Activated CD8-positive, alpha-beta memory T cell treated with anti-CD3 and anti-CD28 coated beads, Interleukin-2, amount 50 U/mL, for 24 hours (primary cell): ENCODE measurements around the gene MEOX2.

Source experiments
- DNase-seq: peaks from one replicate; pipeline ENCODE4 v3.0.0-alpha.2; 2020; ENCODE audit errors: extremely low read depth

Gene MEOX2

DNA sequence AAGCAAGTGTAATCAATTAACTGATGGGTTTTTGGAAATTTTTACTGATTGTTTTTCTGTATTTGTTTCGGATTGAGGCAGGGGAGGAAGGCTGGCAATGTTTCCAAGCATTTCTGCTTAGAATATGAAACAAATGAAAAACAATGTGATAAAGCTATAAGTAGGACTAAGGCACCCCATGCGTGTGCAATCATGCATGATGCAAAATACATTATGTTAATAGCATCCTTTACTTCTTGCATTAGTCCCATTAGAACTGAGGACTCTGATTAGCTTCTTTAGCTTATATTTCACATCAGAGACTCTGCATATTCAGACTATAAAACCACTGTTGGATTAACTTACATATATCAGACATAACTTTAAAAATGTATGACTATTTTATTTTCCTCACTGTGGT is 76.0 kb downstream of the MEOX2 start:
- DNase-seq, result no peak

DNA sequence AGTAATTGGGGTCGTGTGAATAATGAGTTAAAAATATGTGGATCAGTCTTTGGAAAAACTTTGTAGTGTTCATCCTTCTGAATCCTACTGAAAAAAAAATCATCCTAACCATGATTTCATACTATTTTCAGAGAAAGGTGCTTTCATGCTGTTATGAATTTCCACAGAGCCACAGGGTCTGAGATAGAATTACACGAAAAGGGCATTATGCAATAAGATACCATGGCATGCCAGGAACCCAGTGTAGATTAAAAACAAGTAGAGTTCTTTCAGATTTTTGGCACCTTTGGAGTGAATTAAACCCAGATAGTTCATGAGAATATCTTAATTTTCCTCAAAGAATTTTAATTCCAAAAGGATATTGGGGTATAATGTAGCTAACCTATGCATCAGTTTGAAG is 77.2 kb downstream of the MEOX2 start:
- DNase-seq, result no peak

DNA sequence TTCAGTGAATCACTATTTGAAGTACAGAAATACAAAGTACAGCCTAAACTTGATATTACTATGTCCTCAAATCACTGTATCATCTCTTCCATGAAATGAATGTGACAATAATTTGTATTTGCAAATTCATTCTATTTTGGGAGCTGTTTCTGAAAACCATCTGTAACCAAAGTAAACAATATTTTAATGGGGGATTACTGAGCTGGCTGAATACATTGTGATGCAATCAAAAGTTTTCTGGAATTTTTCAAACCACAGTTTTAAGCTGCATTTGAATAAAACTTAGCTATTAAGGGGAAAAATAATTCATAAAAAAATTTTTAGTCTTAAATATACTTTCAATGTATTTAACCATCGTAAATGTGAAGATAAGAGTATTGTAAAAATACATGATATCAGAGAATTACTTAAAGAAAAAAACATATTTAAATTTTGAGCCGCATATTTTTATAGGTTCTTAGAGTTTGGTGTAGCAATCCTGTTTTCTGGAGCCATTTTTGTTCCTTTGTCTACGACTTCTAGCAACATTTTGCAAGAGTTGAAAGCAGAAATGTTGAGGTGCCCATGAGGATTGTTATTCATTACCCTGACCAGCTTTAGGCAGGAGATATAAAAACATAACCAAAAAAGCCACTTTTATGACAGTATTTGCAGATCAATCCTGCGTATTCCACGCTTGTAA is 78.8 kb downstream of the MEOX2 start:
- DNase-seq, result no peak

- DNase-seq, result no peak
Observed at GRCh38 chr7:15606561-15606960, 79.9 kb downstream of the MEOX2 start.

DNA sequence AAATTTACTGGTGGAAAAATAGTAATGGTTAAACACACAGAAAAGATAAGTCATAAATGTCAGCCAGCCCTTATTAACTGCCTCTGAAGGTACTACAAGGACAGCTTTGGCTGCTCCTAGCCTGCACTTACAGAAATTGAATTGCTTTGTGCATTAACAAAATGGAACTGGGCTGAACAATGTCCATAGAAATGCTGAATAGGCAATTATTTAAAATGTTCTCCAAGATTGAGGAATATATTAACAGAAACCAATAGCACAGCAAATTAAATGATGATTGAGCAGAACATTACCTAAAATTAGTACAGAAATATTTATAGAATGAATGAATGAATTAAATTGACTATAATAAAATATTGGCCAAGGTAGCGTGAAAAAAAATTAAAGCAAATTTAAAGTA is 82.3 kb downstream of the MEOX2 start:
- DNase-seq, result no peak

DNA sequence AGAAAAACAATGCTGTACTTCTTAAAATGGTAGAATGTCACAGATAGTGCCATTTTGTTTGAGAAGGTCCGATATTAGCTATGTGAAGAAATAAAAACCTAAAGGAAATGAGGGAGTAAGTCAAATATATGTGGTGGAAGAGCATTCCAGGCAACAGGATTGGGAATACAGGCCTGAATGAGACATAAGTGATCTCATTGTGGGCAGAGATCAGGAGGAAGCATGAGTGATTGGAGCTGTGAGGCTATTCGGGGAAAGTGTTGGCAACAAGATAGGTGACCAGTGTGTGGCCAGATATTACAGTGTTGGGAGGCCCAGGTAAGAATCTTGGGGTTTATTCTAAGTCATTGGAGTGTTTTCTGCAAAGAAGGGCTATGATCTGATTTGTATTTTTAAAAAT is 83.4 kb downstream of the MEOX2 start:
- no peak for DNase-seq

DNA sequence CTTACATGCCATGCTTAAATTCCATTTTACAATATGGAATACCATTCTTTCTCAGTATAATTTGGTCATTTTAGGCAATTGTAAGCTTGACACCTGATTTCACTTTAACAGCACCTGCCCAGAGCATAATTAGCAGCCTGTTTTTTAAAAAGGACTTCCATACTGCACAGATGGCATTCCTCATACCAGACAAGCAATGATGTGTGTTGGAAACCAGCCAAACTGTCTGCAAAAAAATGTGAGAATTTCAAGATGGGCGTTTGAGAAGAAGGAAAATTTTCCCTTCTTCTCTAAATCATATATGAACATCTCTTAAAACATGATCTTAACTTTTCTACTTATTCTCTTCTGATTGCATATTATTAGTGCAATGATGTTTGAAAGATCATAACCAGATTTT is 84.2 kb downstream of the MEOX2 start:
- DNase-seq, result no peak

DNA sequence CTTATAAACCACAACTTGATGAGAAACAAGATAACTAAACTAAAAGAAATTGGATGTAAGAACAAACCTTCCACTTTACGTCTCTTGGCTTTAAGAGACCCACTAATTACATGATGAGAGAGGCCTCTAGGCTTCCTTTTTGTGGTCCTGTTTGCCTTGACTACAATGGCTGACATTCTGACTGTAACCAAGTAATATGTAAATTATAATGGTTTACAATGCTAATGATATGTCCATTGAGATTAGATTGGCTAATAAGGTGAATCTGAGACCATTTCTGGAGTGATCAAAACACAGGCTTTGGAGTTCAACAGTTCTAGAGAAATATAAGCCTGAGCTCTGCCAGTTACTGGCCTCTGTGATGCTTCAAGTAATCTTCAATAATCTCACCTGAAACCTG is 85.3 kb downstream of the MEOX2 start:
- no peak for DNase-seq

DNA sequence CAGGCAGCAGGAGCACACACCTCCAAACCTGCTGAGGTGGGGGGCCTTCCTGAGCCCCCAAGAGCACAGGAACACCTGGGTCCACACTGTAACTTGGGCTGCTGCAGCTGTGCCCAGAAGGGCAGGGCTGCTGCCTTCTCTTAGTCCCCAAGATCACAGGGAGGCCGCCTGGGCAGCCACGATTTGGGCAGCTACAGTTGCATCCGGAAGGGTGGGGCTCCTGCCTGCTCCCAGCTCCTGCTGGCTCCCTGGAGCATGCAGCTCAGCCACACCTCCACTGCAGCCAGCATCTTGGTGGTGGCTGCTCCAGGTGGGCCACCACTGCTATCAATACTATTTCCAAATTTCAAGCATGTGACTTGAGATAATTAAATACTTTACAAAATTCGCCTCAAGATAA is 86.2 kb downstream of the MEOX2 start:
- DNase-seq, result no peak

GRCh38 chr7:15594461-15594860 is 92.0 kb downstream of the MEOX2 start:
- DNase-seq, result no peak

DNA sequence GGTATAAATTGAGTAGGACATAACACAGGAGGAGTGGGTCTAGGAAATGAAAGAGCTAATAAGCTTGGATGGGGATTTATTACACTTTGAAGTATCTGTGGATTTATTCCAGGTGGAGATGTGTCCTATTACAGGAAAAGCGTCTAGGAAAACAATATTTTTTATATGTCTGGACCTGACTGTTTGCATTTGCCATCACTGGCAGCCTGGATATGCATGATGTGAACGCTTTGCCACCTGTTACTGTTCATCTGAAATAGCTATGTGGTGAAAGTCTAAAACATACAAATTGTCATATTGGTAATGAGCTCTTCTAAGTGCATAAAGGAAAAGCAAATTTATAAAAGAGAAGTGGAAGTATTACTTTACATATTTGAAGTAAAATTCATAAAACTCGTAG is 93.1 kb downstream of the MEOX2 start:
- DNase-seq, result no peak

- DNase-seq, result no peak
Observed at GRCh38 chr7:15586266-15586665, 100.2 kb downstream of the MEOX2 start.

DNA sequence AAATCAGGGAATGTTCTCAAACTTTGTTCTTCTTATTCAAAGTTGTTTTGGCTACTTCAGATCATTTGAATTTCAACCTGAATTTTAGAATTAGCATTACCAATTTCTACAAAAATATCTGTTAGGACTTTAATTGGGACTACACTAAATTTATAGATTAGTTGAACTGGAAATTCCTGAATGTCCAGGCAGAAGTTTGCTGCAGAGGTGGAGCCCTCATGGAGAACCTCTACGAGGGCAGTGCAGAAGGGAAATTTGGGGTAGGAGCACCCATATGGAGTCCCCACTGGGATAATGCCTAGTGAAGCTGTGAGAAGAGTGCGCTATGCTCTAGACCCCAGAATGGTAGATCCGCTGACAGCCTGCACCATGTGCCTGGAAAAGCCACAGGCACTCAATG is 101.9 kb downstream of the MEOX2 start:
- DNase-seq, result no peak

DNA sequence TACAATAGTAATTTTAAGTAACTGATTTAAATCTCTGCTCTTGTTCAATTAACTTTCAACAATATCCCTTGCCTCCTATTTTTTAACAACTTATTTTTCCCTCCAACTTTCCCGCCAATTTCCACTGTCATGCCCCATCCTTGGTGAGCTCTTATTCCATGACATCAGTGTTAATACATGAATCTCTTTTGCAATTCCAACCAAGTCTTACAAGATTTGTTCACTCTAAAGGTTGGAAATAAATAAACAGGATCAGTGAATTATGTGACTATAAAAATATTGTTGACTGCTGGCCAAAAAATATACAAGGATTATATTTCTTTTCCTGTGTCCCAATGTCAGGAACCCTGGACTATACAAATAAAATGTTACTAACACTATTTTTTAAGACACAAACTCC is 103.7 kb downstream of the MEOX2 start:
- no peak for DNase-seq

- no peak for DNase-seq
Observed at GRCh38 chr7:15581352-15581951, 105.0 kb downstream of the MEOX2 start.

DNA sequence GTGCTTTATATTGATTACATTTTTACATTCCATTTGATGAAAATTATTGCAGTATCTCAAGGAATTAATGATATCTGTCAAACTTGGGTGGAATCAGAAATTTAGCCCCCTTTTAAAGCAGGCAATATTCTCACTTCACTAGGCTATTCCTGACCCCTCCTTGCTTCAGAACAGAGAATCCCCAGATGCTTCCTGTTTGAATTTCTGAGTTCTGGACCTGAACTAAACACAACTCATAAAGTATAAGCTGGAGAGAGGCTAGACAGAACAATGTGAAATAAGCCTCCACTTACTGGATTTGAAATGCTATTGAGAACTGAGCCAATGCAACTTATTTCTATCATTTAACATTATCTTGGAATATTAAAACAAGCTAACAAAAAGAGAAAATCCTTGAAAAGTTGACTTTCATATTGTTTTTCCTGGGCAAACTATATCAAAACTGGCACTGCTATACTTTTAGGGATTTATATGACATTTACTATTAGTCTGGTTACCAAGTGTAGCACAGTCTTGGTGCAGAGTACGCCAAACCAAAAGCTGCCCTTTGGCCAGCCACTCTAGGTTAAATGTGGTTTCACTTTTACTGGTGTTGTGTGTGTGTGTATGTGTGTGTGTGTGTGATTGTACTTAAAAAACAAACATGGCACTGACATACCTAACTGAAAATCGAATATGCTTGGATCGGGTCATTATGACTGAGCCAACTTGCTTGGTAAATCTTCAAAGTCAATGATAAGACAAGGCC is 105.7 kb downstream of the MEOX2 start:
- DNase-seq, result no peak

DNA sequence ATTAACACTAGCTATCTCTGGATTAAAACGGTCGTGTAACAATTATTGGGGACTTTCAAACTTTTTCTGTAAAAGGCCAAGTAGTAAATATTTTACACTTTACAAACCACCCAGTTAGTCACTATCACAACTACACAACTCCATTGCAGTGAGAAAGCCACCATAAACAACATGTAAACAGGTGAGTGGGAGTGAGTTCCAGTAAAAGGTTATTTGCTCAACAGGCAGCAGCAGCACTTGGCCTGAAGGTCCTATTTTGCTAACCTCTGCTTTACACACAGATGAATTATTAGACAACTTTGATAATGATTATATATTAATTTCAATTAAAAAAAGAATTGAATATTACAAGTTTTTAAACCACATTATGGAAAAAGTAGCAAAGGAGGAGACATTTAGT is 108.9 kb downstream of the MEOX2 start:
- no peak for DNase-seq

DNA sequence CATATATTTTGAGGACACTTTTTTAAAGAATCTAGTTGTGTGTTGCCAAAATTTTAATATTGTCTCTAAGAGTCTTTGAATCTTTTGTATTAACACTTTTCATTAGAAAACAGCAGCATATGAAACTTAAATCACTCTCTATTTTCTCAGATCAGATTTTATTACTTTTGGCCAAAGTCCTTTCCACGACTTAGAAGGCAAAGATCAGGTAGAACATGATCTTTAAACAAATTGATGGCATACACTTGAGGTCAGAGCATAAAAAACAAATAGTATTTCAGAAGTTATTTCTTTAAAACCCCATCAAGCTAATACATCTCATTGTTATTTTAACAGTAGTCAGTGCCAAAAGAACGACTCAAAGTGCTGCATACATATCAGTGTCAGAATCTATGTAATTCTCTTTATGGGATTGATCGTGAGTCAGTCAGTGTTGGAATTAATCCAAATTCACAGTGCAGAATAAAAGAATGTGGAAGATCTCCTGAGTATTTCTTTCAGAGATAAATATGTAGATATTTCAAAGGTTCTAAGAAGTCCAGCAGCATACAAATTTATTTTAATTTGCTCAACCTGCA is 115.1 kb downstream of the MEOX2 start:
- DNase-seq, result no peak

- DNase-seq, result no peak
Observed at GRCh38 chr7:15567652-15568051, 118.8 kb downstream of the MEOX2 start.

- no peak for DNase-seq
Observed at GRCh38 chr7:15567036-15567435, 119.4 kb downstream of the MEOX2 start.

GRCh38 chr7:15566476-15566875 is 120.0 kb downstream of the MEOX2 start:
- no peak for DNase-seq

- DNase-seq, result no peak
Observed at GRCh38 chr7:15561835-15562234, 124.6 kb downstream of the MEOX2 start, which contains the start of gene AGMO. TSS of gene AGMO (minus strand) at chr7:15562015.
